Measurements from ENCODE around the gene ZC3H10.

ZC3H10 gene

DNA sequence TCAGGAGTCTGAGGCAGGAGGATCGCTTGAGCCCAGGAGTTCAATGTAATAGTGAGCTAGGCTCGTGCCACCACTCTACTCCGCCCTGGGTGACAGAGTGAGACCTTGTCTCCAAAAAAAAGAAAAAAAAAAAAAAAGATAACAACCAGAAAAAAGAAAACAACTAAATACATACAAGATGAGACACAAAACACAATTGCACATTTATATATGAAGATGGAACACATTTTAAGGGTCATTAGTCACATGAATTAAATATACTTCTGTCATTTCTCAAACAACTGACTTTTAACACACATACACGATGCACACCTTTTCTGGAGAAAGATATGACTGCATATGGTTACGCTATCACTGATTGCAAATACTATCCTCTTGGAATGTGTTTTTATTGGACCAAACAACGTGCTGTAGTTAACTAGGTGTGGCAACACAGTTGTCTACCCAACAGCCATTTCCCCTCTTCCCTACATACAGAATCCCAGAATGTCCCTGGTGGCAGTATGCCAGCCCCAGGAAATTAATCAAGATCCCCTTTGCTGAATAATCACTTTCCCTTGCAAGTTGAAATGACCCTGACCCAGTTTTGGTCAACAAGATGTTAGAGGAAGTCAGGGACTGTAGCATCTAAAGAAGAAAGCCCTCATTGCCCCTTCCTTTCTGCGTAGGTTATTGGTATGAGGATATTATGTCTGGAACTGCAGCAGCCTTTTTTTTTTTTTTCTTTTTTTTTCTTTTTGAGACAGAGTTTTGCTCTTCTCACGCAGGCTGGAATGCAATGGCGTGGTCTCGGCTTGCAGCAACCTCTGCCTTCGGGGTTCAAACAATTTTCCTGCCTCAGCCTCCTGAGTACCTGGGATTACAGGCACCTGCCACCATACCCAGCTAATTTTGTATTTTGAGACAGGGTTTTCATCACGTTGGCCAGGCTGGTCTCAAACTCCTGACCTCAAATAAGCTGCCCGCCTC, 28.7 kb downstream of the ZC3H10 start:
- H3K4me1 ChIP-seq (ENCODE audit: control insufficient read depth, insufficient read depth, low read depth, low read length), result peaks cover 2% of the 10 kb centered on the region
- DNase-seq, result no peak
- no peaks in the 10 kb centered on the region for H3K79me1 ChIP-seq (replicated peaks; ENCODE audit: low read length, poor library complexity, severe bottlenecking)
- H2BK15ac ChIP-seq (ENCODE audit: low read depth, poor library complexity, severe bottlenecking), result no peak overlapping the region
- no peak overlapping the region for H3K14ac ChIP-seq (ENCODE audit: low read length in 2 of 2)
- no peak overlapping the region for H3K9ac ChIP-seq (ENCODE audit: low read length)
- 89% methylated on average over 10 of the region's 13 CpGs for WGBS
- H3K36me3 ChIP-seq (ENCODE audit: control insufficient read depth in 1 of 2, insufficient read depth in 2 of 2, low read depth in 1 of 2, low read length in 2 of 2), result peaks cover 29 to 35% of the 10 kb centered on the region in 2 experiments
- H2BK12ac ChIP-seq (ENCODE audit: low read length in 2 of 2), result no peak overlapping the region
- no peaks in the 10 kb centered on the region for H3K27me3 ChIP-seq (ENCODE audit: control insufficient read depth in 1 of 2, insufficient read depth in 1 of 2, low read length in 2 of 2)
- no peak overlapping the region for H2BK5ac ChIP-seq (ENCODE audit: low read depth, low read length, poor library complexity, severe bottlenecking)
- no peak overlapping the region for H2AK5ac ChIP-seq (ENCODE audit: low read length, severe bottlenecking)
- H2AFZ ChIP-seq (ENCODE audit: low read depth, low read length), result no peak overlapping the region
- H3K18ac ChIP-seq (ENCODE audit: low read depth in 1 of 2, low read length in 2 of 2), result no peak overlapping the region
- H3K23ac ChIP-seq (ENCODE audit: low read length in 2 of 2), result no peak overlapping the region
- H3K4ac ChIP-seq (ENCODE audit: low read depth in 1 of 2, low read length in 2 of 2), result no peak overlapping the region
- H3K9me3 ChIP-seq (ENCODE audit: control insufficient read depth, low read length), result no peaks in the 10 kb centered on the region
- no peak overlapping the region for H4K8ac ChIP-seq (ENCODE audit: low read length)
- no peak overlapping the region for H3K27ac ChIP-seq (ENCODE audit: low read length, poor library complexity, severe bottlenecking)
- H4K91ac ChIP-seq (ENCODE audit: low read length), result no peak overlapping the region
- H2BK120ac ChIP-seq (ENCODE audit: low read depth, low read length), result no peak overlapping the region
- no peak overlapping the region for H3K4me3 ChIP-seq (ENCODE audit: insufficient read depth in 1 of 2, low read depth in 1 of 2, low read length in 2 of 2)
- H3K4me2 ChIP-seq (ENCODE audit: low read length, poor library complexity, severe bottlenecking), result no peak overlapping the region

DNA sequence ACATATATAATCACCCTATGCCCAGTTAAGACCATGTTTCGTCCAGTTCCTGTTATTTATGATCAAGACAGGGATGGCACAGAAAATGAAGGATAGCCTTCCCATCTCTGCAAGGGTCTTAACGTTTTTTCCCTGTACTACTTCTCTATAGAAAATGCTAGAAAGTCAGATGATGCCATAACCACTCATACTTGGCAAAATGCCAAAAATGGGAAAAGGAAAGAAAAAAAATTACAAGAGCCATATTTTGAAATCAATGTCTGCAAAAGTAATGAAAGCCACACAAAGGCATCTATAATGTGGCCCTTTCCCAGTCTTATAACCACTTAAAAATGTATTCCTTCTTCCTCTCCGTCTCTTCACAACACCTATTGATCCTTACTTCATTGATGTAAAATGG, 32.5 kb downstream of the ZC3H10 start:
- H3K4me1 ChIP-seq (ENCODE audit: control insufficient read depth, insufficient read depth, low read depth, low read length), result peaks cover 13% of the 10 kb centered on the region
- H2BK15ac ChIP-seq (ENCODE audit: low read depth, poor library complexity, severe bottlenecking), result no peak overlapping the region
- H3K14ac ChIP-seq (ENCODE audit: low read length in 2 of 2), result no peak overlapping the region
- H2AFZ ChIP-seq (ENCODE audit: low read depth, low read length), result no peak overlapping the region
- no peak overlapping the region for H2BK120ac ChIP-seq (ENCODE audit: low read depth, low read length)
- H3K9me3 ChIP-seq (ENCODE audit: control insufficient read depth, low read length), result no peaks in the 10 kb centered on the region
- WGBS, result 88% methylated on average over 2 of the region's 3 CpGs
- no peaks in the 10 kb centered on the region for H3K27me3 ChIP-seq (ENCODE audit: control insufficient read depth in 1 of 2, insufficient read depth in 1 of 2, low read length in 2 of 2)
- no peak overlapping the region for H3K27ac ChIP-seq (ENCODE audit: low read length, poor library complexity, severe bottlenecking)
- H3K79me1 ChIP-seq (replicated peaks; ENCODE audit: low read length, poor library complexity, severe bottlenecking), result peaks cover 17% of the 10 kb centered on the region
- DNase-seq, result peak; percentile 50
- no peak overlapping the region for H2BK12ac ChIP-seq (ENCODE audit: low read length in 2 of 2)
- H3K18ac ChIP-seq (ENCODE audit: low read depth in 1 of 2, low read length in 2 of 2), result no peak overlapping the region
- no peak overlapping the region for H3K23ac ChIP-seq (ENCODE audit: low read length in 2 of 2)
- no peak overlapping the region for H4K8ac ChIP-seq (ENCODE audit: low read length)
- H4K91ac ChIP-seq (ENCODE audit: low read length), result no peak overlapping the region
- H3K36me3 ChIP-seq (ENCODE audit: control insufficient read depth in 1 of 2, insufficient read depth in 2 of 2, low read depth in 1 of 2, low read length in 2 of 2), result peaks cover 11 to 15% of the 10 kb centered on the region in 2 experiments
- H3K4me3 ChIP-seq (ENCODE audit: insufficient read depth in 1 of 2, low read depth in 1 of 2, low read length in 2 of 2), result no peak overlapping the region
- no peak overlapping the region for H2AK5ac ChIP-seq (ENCODE audit: low read length, severe bottlenecking)
- H3K4ac ChIP-seq (ENCODE audit: low read depth in 1 of 2, low read length in 2 of 2), result no peak overlapping the region
- no peak overlapping the region for H3K4me2 ChIP-seq (ENCODE audit: low read length, poor library complexity, severe bottlenecking)
- H2BK5ac ChIP-seq (ENCODE audit: low read depth, low read length, poor library complexity, severe bottlenecking), result no peak overlapping the region
- no peak overlapping the region for H3K9ac ChIP-seq (ENCODE audit: low read length)

DNA sequence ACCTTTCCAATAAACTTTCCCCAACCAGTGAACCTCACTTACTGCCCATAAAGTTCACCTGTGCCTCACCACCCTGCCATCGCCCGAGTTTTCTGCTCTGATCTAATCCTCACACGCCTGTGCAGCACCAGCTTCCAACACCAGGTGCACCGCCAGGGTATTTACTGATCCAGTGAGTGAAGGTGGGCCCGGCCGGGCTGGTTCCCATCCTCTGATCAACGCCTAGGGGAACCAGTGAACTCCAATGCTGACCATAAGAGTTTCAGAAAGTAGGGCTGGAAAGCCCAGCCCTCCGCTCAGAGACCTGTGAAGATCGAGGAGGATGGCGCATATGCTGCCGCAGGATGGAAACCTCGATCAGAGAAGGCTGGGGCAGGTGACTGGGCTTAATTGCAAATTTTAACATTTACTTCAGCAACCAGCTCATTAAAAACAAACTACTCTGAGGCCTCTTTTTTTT, 33.6 kb downstream of the ZC3H10 start:
- Histone ChIP-seq H2AFZ (ENCODE audit: low read depth, low read length) (peak overlapping the region; percentile 49), H2AK5ac (ENCODE audit: low read length, severe bottlenecking) (no peak overlapping the region), H3K4ac (ENCODE audit: low read depth in 1 of 2, low read length in 2 of 2) (peak overlapping the region; percentile 9 to 81), H3K36me3 (ENCODE audit: control insufficient read depth in 1 of 2, insufficient read depth in 2 of 2, low read depth in 1 of 2, low read length in 2 of 2) (peaks cover 16 to 19% of the 10 kb centered on the region in 2 experiments), H3K18ac (ENCODE audit: low read depth in 1 of 2, low read length in 2 of 2) (peak overlapping the region in 1 of 2 experiments; percentile 28), H3K4me3 (ENCODE audit: insufficient read depth in 1 of 2, low read depth in 1 of 2, low read length in 2 of 2) (peak overlapping the region; percentile 43 to 93), H3K79me1 (replicated peaks; ENCODE audit: low read length, poor library complexity, severe bottlenecking) (peaks cover 19% of the 10 kb centered on the region), H2BK12ac (ENCODE audit: low read length in 2 of 2) (peak overlapping the region in 1 of 2 experiments; percentile 15), H3K4me2 (ENCODE audit: low read length, poor library complexity, severe bottlenecking) (peak overlapping the region; percentile 72), H3K4me1 (ENCODE audit: control insufficient read depth, insufficient read depth, low read depth, low read length) (peaks cover 13% of the 10 kb centered on the region), H3K27me3 (ENCODE audit: control insufficient read depth in 1 of 2, insufficient read depth in 1 of 2, low read length in 2 of 2) (no peaks in the 10 kb centered on the region), H2BK15ac (ENCODE audit: low read depth, poor library complexity, severe bottlenecking) (no peak overlapping the region), H3K9me3 (ENCODE audit: control insufficient read depth, low read length) (no peaks in the 10 kb centered on the region), H2BK5ac (ENCODE audit: low read depth, low read length, poor library complexity, severe bottlenecking) (no peak overlapping the region), H3K27ac (ENCODE audit: low read length, poor library complexity, severe bottlenecking) (peak overlapping the region; percentile 80), H2BK120ac (ENCODE audit: low read depth, low read length) (no peak overlapping the region), H3K23ac (ENCODE audit: low read length in 2 of 2) (no peak overlapping the region), H3K9ac (ENCODE audit: low read length) (peak overlapping the region; percentile 98), H4K91ac (ENCODE audit: low read length) (no peak overlapping the region), H4K8ac (ENCODE audit: low read length) (peak overlapping the region; percentile 4), H3K14ac (ENCODE audit: low read length in 2 of 2) (no peak overlapping the region)
- WGBS, result 19% methylated on average over 12 of the region's 12 CpGs
- no peak for DNase-seq

DNA sequence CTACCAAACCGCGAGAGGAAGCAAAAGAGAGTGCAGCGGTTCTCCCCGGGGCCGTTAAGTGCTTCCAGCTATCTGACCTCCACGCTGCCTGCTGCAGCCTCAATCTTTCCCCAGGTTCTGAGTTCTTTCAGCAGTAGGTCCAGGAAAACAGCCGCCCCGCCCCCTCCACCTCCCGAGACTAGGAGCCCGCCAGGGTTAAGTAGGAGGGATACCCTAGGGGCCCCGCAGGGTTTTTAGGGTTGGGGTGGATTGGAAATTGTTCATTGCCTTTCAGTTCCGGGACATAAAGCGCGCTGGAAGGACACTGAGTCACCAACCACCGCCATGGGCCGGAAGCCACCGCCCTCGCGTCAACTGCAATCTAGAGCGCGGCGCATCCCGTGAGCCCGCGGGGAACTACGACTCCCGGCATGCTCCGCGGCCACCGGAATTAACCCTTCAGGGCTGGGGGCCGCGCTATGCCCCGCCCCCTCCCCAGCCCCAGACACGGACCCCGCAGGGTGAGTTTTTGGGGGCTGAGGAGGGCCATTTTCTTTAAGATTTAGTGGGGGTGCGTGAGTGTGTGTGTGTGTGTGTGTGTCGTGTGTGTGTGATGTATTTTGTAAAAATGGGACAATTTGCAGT, 34.2 kb downstream of the ZC3H10 start, which contains the start of gene MYL6B:
TSS of gene MYL6B (plus strand) at position 456 of the 624 bp plus-strand sequence. CDS start 1,332 bp downstream, outside the sequence.
- peak within 1 kb of the TSS; percentile 79 for H2AK5ac ChIP-seq (ENCODE audit: low read length, severe bottlenecking)
- peaks cover 13% of the 10 kb centered on the region for H3K4me1 ChIP-seq (ENCODE audit: control insufficient read depth, insufficient read depth, low read depth, low read length)
- H3K9ac ChIP-seq (ENCODE audit: low read length), result peak within 1 kb of the TSS; percentile 98
- H3K18ac ChIP-seq (ENCODE audit: low read depth in 1 of 2, low read length in 2 of 2), result peak within 1 kb of the TSS; percentile 53 to 64
- peaks cover 19% of the 10 kb centered on the region for H3K79me1 ChIP-seq (replicated peaks; ENCODE audit: low read length, poor library complexity, severe bottlenecking)
- H4K91ac ChIP-seq (ENCODE audit: low read length), result peak within 1 kb of the TSS; percentile 70
- H3K27me3 ChIP-seq (ENCODE audit: control insufficient read depth in 1 of 2, insufficient read depth in 1 of 2, low read length in 2 of 2), result no peaks in the 10 kb centered on the region
- peak within 1 kb of the TSS; percentile 9 to 81 for H3K4ac ChIP-seq (ENCODE audit: low read depth in 1 of 2, low read length in 2 of 2)
- no peak within 1 kb of the TSS for H2BK120ac ChIP-seq (ENCODE audit: low read depth, low read length)
- peak; percentile 94 for DNase-seq
- peak within 1 kb of the TSS; percentile 54 to 93 for H3K4me3 ChIP-seq (ENCODE audit: insufficient read depth in 1 of 2, low read depth in 1 of 2, low read length in 2 of 2)
- no peak within 1 kb of the TSS for H2BK5ac ChIP-seq (ENCODE audit: low read depth, low read length, poor library complexity, severe bottlenecking)
- no peaks in the 10 kb centered on the region for H3K9me3 ChIP-seq (ENCODE audit: control insufficient read depth, low read length)
- peak within 1 kb of the TSS; percentile 80 for H3K27ac ChIP-seq (ENCODE audit: low read length, poor library complexity, severe bottlenecking)
- 2% methylated on average over 33 of the region's 37 CpGs for WGBS
- H3K14ac ChIP-seq (ENCODE audit: low read length in 2 of 2), result peak within 1 kb of the TSS in 1 of 2 experiments; percentile 36
- peak within 1 kb of the TSS; percentile 91 for H3K4me2 ChIP-seq (ENCODE audit: low read length, poor library complexity, severe bottlenecking)
- H4K8ac ChIP-seq (ENCODE audit: low read length), result peak within 1 kb of the TSS; percentile 76
- H2BK15ac ChIP-seq (ENCODE audit: low read depth, poor library complexity, severe bottlenecking), result no peak within 1 kb of the TSS
- H3K36me3 ChIP-seq (ENCODE audit: control insufficient read depth in 1 of 2, insufficient read depth in 2 of 2, low read depth in 1 of 2, low read length in 2 of 2), result peaks cover 16 to 19% of the 10 kb centered on the region in 2 experiments
- H2AFZ ChIP-seq (ENCODE audit: low read depth, low read length), result peak within 1 kb of the TSS; percentile 49
- peak within 1 kb of the TSS in 1 of 2 experiments; percentile 15 for H2BK12ac ChIP-seq (ENCODE audit: low read length in 2 of 2)
- H3K23ac ChIP-seq (ENCODE audit: low read length in 2 of 2), result peak within 1 kb of the TSS; percentile 16 to 53
